ENCODE measurements around the gene EFCAB11.

The EFCAB11 gene, protein sequence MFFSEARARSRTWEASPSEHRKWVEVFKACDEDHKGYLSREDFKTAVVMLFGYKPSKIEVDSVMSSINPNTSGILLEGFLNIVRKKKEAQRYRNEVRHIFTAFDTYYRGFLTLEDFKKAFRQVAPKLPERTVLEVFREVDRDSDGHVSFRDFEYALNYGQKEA

GRCh38 chr14:89954070-89955021 lies at the start of gene EFCAB11:
EFCAB11 (minus strand) TSS chr14:89954730; CDS start chr14:89954660, 70 bp downstream.
- DNase-seq = peak; percentile 81 to 99 (median 96)

- peak in 4 of 56 donors; percentile 8 to 23 (median 16) for DNase-seq
These were observed 49.2 kb upstream of the EFCAB11 start for GRCh38 chr14:90003526-90004307.

DNA sequence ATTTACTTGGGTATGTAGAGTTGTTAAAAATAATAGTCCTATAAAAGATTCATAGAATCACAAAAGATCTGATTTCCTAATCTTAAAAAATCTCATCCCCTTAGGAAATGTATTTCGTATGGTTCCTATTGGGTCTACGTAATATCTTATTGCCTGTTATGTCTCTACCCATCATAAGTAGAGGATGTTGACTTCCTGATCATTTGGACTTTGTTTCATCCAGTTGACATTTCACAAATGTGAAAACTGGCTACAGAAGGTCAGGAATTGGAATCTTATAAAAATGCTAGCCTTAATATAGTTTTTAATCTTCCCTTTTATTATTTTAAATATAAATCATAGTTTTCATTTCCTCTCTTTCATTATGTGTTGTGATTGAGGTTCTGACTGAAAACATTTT lies 46.4 kb upstream of the EFCAB11 start:
- DNase-seq = no peak

- no peak for DNase-seq
These were observed 42.4 kb upstream of the EFCAB11 start for GRCh38 chr14:89996963-89997362.

DNA sequence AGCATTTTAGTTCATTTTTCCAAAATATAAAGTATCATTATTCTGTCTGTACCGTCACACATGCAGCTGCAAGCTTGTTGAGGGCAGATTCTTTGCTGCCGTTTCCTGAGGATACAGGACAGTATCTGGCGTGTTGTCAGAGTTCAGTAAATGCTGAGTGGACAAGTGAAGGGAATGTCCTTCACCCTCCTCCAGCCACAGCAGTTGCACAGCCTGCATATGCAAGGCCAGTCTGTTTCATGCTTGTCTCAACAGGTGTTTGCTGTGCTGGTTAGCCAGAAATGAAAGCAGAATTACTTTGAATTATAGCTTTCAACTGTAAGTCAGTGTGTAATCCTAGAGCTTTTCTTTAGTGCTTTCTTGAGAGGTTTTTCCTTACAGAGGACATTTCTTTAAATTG lies 37.7 kb upstream of the EFCAB11 start:
- no peak for DNase-seq

GRCh38 chr14:89990623-89991275 lies 36.2 kb upstream of the EFCAB11 start:
- no peak for DNase-seq

DNA sequence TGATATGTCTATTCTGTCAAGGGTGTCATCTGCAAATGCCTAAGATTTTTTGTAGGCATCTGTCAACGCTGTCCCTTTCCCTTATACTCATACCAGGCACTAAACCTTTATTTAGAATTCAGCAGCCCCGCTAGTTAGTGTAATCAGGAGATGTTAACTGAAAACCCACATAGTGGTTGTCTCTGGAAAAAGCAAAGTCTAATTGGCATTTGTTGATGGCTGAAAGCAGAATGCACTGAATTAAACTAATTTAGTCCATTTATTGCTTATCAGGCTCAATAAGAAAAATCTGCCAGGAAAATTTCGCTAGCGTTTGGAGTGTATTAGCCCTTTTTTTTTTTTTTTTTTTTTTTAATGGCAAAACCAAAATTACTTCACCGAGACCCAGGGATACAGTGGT lies 35.7 kb upstream of the EFCAB11 start:
- DNase-seq = no peak

GRCh38 chr14:89988787-89989186 lies 34.3 kb upstream of the EFCAB11 start:
- no peak for DNase-seq

DNA sequence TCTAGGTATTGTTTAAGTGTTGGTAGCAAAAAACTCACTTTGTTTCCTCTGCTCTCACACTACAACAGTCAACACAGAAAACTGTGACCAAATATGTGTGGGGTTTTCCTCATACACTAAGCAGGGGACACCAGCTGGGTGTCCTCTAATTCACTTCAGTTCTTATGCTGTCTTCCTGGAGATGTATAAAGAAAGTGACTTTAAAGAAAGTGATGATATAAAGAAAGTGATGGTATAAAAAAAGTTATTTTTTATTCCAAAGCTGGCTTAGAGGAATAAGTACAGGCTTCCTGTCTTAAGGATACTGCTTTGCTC lies 32.6 kb upstream of the EFCAB11 start:
- DNase-seq = no peak

DNA sequence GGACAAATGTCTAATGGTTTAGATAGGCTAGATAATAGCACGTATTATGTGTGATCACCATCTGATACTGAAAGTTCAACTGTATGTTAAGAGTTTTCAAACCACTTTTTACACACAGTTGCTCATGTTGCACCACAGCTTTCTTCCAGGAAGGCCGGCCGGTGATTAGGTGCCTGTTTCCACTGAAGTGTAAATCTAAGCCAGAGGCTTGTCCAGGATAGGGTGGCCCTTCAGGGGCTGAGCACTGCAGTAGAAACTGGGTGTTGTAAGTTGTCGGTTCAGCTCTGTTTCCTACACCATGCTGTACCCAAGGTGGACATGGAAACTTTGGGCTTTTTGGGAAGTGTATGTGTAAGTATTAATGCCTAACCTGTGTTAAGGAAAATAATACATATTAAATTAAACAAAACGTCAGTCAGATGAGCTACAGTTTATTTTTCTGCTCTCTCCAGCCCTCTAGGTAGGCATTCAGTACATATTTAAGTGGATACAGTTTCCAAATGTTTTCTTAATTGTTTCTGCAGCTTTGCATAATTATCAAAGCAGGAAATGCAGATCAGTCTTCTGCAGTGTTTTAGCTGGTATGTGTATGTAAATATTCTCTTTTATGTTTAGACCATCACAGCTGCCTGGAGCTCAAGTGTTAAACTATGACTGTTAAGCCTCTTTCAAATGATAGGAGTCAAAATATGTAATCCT lies 32.1 kb upstream of the EFCAB11 start:
- DNase-seq = no peak

DNA sequence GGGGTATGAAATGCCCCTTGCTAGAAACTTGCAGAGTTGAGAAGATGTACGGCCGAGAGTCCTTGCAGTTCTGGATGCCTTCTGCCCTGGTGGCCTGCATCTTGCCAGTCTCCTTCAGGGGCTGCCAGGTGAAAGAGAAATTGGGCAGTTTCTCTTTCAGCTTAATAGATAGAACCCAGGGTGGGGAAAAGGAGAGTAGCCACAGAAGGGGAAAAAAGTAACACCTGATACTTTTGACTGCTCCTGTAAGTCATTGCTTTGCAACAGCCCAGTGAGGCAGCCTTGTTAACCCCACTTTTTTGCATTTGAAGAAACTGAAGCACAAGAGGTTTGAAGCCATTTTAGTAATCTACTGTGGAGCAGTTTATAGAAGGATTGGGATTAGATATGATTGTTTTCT lies 28.8 kb upstream of the EFCAB11 start:
- DNase-seq = no peak

GRCh38 chr14:89978656-89979055 lies 24.1 kb upstream of the EFCAB11 start:
- DNase-seq = no peak

- DNase-seq = peak in 46 of 56 donors; percentile 1 to 82 (median 36)
These were observed 23.1 kb upstream of the EFCAB11 start for GRCh38 chr14:89977668-89978067.

DNA sequence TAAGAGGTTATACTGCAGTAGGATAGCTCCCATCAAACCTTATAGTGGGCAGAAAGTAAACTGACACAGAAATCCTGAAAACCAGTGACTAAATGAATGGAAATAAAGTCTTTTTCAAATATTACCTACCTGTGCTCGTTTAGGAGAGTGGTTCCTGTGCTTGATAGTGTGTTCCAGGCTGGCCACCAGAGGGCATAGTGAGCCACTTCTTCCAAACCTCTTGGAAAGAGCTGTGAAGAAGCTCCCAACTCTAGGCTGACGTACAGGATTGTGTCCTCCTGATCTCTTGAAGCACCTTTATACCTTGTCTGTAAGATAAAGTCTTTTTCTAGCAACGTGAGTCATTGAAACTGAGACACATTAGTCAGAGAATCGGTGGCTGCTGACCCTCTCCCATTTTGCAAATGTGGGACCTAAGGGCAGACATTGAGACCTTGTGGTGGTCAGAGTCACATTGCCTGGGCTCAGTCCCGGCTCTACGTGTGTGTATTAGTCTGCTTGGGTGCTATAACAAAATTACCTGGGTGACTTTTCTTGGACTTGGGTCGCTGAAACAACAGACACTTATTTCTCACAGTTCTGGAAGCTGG lies 18.8 kb upstream of the EFCAB11 start:
- peak in 52 of 56 donors; percentile 6 to 86 (median 46) for DNase-seq

- no peak for DNase-seq
These were observed 11.3 kb upstream of the EFCAB11 start for GRCh38 chr14:89965839-89966238.

GRCh38 chr14:89963288-89963978 lies 8.9 kb upstream of the EFCAB11 start:
- DNase-seq = no peak

DNA sequence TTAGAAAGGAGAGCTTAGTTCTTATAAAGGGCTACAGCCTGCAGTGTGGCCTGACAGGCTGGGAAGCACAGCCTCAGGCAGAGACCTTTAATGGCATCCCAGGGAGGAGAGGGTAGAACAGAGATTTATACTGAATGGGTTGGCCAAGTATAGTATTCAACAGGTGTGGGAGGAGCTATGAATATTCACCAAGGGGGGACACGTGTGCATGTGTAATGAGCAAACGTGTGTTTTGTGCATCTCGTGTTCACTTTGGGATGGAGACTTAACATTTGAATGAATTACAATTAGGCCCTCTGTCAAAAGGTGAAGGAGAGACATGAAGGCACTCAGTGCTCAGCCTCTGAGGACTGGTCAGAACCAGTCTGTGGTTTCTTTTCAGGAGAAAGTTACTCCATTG lies 6.4 kb upstream of the EFCAB11 start:
- no peak for DNase-seq

- no peak for DNase-seq
These were observed 5.4 kb upstream of the EFCAB11 start for GRCh38 chr14:89959853-89960445.

DNA sequence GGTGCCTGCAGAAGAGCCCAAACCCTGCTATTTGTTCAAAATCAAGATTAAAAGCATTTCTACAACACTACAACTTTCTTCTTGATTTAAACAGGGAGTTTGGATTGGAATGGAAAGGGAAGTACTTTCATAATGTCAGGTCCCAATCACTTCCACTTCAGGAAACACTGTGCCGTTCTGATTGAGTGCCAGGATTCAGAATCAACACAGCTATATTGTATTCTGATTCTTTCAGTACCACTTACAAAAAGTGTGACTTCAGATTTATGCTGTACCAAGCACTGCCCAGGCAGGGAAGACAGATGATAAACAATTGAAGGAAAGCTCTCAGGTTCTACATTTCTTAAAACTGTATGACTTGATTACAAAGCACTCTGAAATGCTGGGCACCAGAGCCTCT lies 4.4 kb upstream of the EFCAB11 start:
- DNase-seq = no peak
